HAP-1 (cell line): ENCODE measurements around the gene LSM12.
A peak's percentile ranks its signal among the peaks of the same experiment; 100 is the strongest.
"Not testable (repeated sequence)": the region's sequence is repeated elsewhere in the genome, so short reads cannot be mapped to it uniquely, and the experiment has no call there.

Experiments
- DNase-seq, 2 experiments: peaks; one replicate each; pipeline ENCODE4 v3.0.0-alpha.2; 2016 to 2020; ENCODE audit warnings: low spot score in 2 of 2
- H3K27me3 ChIP-seq: fragments of 250-450 bp; sonication (Bioruptor Pico); 2 replicates; pipeline ENCODE4 v1.5.1; 2020; ENCODE audit warnings: low read depth, mild to moderate bottlenecking, moderate library complexity
- H3K36me3 ChIP-seq: fragments of 250-450 bp; sonication (Bioruptor Pico); replicated peaks from 2 replicates; pipeline ENCODE4 v1.5.1; 2020; ENCODE audit warnings: mild to moderate bottlenecking
- H3K4me1 ChIP-seq: fragments of 250-450 bp; sonication (Bioruptor Pico); 2 replicates; pipeline ENCODE4 v1.5.1; 2020; ENCODE audit warnings: mild to moderate bottlenecking
- H3K4me3 ChIP-seq: fragments of 250-450 bp; sonication (Bioruptor Pico); 2 replicates; pipeline ENCODE4 v1.5.1; 2020; ENCODE audit warnings: mild to moderate bottlenecking, moderate library complexity
- H3K9me3 ChIP-seq: fragments of 250-450 bp; sonication (Bioruptor Pico); 2 replicates; pipeline ENCODE4 v1.5.1; 2020; ENCODE audit warnings: mild to moderate bottlenecking, moderate library complexity
- in situ Hi-C: fragments of 300-500 bp; cut with MboI; formaldehyde crosslinking; loops from 3 replicates; pipeline ENCODE4 v1.14.3; 2020; ENCODE audit warnings: low sequenced_read_pairs, inconsistent platforms, mixed read lengths

LSM12 gene

GRCh38 chr17:44029736-44030135, 36.7 kb downstream of the LSM12 start:
- DNase-seq, result no peak
- in situ Hi-C loops, result no loop called here
- no peak overlapping the region for H3K4me3 ChIP-seq
- peaks cover 46% of the 10 kb centered on the region for H3K36me3 ChIP-seq
- no peaks in the 10 kb centered on the region for H3K27me3 ChIP-seq
- no peaks in the 10 kb centered on the region for H3K9me3 ChIP-seq
- H3K4me1 ChIP-seq, result no peaks in the 10 kb centered on the region

DNA sequence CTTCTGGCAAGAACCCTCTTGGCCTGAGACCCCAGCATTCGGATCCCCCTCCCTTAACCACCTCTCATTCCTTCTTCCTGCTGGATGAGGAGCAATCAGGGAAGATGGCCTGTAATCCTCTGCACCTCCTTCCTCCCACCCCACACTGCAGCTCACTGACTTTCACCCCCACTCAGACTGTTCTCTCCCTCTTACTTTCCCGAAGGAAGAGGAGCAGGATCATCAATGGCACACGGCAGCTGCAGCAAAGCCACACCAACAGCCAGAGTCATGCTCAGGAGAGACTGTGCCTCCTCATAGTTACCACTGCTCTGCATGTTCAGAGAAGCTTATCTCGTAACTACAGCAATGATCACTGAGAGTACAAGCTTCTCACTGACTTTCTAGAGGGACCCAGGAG, 41.6 kb downstream of the LSM12 start:
- Histone ChIP-seq H3K27me3 (no peaks in the 10 kb centered on the region), H3K9me3 (no peaks in the 10 kb centered on the region), H3K36me3 (peaks cover 14% of the 10 kb centered on the region), H3K4me1 (no peaks in the 10 kb centered on the region), H3K4me3 (no peak overlapping the region)
- in situ Hi-C loops, result no loop called here
- DNase-seq, result no peak

GRCh38 chr17:44024271-44024663, 42.2 kb downstream of the LSM12 start:
- Histone ChIP-seq H3K9me3 (no peaks in the 10 kb centered on the region), H3K27me3 (no peaks in the 10 kb centered on the region), H3K4me3 (no peak overlapping the region), H3K4me1 (no peaks in the 10 kb centered on the region), H3K36me3 (peaks cover 8% of the 10 kb centered on the region)
- in situ Hi-C loops, result no loop called here
- no peak for DNase-seq

DNA sequence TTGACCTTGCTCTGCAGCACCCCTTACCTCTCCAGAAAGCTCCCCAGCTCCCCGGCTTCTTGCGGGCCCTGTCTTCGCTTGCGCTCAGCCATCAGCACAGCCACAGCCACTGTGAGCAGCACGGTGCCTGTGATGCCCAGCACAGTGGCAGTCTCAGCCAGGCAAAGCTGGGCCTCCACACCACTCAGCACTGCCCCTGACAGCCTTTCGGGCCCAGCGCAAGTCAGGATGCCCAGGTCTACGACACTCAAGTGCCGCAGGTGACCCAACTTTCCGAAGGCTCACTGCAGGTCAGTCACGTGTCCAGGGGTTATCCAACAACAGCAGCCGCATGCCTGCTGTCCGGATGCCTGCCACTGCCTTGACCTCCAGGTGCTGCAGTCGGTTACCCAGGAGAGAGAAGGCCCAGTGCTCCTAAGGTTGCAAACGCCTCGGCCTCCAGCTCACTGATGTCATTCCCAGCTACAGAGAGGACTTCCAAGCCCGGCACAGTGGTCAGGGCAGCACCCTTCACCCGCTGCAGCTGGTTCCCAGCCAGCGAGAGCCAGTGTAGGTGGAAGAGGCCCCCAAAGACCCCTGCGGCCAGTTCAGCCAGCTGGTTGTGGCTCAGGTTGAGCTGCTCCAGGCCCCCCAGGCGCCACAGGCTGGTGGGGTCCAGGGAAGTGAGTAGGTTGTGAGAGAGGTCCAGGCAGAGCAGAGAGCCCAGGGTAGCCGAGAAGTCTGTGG, 42.8 kb downstream of the LSM12 start:
- in situ Hi-C loops, result no loop called here
- H3K27me3 ChIP-seq, result no peaks in the 10 kb centered on the region
- H3K4me1 ChIP-seq, result no peaks in the 10 kb centered on the region
- H3K4me3 ChIP-seq, result no peak overlapping the region
- H3K36me3 ChIP-seq, result peaks cover 6% of the 10 kb centered on the region; the same call in 1 of the 2 replicates
- no peak for DNase-seq
- H3K9me3 ChIP-seq, result no peaks in the 10 kb centered on the region

DNA sequence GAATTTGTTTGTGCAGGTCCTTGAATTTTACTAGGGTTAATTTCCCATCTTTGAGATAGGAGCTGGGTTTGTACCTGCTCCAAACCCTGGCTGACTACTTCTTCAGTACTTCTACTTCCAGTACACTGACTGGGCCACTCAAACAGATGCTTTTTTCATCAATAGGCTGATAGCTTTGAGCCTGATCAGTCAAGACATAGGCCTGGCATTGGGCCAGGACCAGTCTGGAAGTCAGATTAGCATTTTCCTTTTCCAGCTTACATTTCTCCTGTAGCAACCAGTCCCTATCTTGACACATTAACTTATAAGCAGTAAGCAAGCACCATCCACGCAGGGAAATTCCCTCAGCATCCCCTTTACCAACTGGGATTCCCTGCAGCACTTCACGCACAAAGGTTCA, 44.2 kb downstream of the LSM12 start:
- no peak for DNase-seq
- H3K27me3 ChIP-seq, result no peaks in the 10 kb centered on the region
- no peak overlapping the region for H3K4me3 ChIP-seq
- peaks cover 6% of the 10 kb centered on the region; the same call in 1 of the 2 replicates for H3K36me3 ChIP-seq
- in situ Hi-C loops, result no loop called here
- no peaks in the 10 kb centered on the region for H3K4me1 ChIP-seq
- no peaks in the 10 kb centered on the region for H3K9me3 ChIP-seq

DNA sequence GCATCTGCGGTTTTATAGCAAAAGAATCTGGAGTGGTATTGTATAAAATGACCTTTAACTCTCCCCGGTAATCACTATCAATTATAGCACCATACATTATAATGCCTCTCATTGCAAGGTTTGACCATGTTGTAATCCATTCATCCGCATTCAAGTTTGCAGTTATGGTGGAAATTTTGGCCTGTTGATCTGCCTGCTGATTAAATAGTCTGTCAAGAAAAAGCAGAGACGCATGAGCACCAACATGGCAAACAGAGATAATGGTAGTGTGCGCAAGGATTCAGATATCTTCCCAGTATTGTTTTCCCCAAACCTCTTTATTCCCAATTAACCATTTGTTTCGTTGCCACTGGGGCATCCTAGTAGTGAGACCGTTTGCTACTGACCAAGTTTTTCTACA, 45.2 kb downstream of the LSM12 start:
- in situ Hi-C loops, H3K36me3 ChIP-seq: not testable (repeated sequence)

DNA sequence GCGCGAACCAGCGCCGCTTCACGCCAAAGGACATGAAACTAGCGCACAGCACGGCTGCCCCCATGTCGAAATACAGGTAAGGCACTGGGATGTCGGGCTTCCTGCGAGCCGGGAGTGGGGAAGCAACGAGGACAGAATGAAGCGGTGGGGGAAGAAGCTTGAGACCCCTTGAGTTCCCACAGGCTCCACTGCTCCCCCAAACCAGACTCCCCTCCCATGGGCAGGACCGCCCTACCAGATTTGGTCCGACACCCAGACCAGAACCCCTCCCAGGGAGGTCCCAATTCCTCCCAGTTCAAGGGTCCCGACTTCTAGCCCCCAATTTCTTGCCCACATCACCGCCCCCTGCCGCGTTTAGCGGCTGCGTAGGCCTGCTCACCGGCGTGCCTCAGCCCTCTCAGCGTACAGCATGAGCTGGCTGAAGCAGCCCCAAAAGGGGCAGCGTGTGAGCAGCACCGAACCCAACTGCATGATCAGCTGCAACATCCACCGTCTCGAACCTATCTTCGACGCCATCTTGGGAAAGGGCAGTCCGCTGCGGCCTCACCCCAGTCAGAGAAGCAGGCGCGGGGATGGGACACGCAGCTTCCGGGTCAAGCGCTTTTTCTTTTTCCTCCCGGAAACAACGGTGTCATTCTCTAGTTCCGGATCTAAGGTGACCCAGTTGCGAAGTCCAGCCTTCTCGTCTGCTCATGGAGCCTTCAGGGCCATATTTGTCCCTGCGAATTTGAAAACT, 51.9 kb downstream of the LSM12 start, which contains the start of gene TMEM101:
TMEM101 (minus strand) TSS at position 527 of the 736 bp plus-strand sequence; CDS start at position 516, 11 bp downstream.
- peak; percentile 84 to 93 for DNase-seq
- H3K36me3 ChIP-seq, result peaks cover 14% of the 10 kb centered on the region; the same call in 1 of the 2 replicates
- H3K4me3 ChIP-seq, result peak within 1 kb of the TSS; percentile 78
- no peaks in the 10 kb centered on the region for H3K9me3 ChIP-seq
- peaks cover 7% of the 10 kb centered on the region for H3K4me1 ChIP-seq
- in situ Hi-C loops, result no loop called here
- no peaks in the 10 kb centered on the region for H3K27me3 ChIP-seq

More for the DNA sequence above, 45.2 kb downstream of the LSM12 start:
- H3K4me1 ChIP-seq, H3K4me3 ChIP-seq, H3K9me3 ChIP-seq, DNase-seq, H3K27me3 ChIP-seq: not testable (repeated sequence)

- Histone ChIP-seq H3K4me1 (peaks cover 7% of the 10 kb centered on the region), H3K36me3 (peaks cover 14% of the 10 kb centered on the region; the same call in 1 of the 2 replicates), H3K9me3 (no peaks in the 10 kb centered on the region), H3K4me3 (peak overlapping the region; percentile 78), H3K27me3 (no peaks in the 10 kb centered on the region)
- in situ Hi-C loops, result no loop called here
- DNase-seq, result peak in 1 of 2 experiments; percentile 44
Measured at GRCh38 chr17:44014133-44014436, 52.4 kb downstream of the LSM12 start.

GRCh38 chr17:44012874-44013273, 53.6 kb downstream of the LSM12 start:
- Histone ChIP-seq H3K27me3 (no peaks in the 10 kb centered on the region), H3K4me1 (peaks cover 10% of the 10 kb centered on the region), H3K36me3 (peaks cover 14% of the 10 kb centered on the region; the same call in 1 of the 2 replicates), H3K4me3 (no peak overlapping the region), H3K9me3 (no peaks in the 10 kb centered on the region)
- DNase-seq, result no peak
- in situ Hi-C loops, result no loop called here

GRCh38 chr17:44012391-44012790, 54.1 kb downstream of the LSM12 start:
- in situ Hi-C loops, result no loop called here
- DNase-seq, result no peak
- Histone ChIP-seq H3K9me3 (no peaks in the 10 kb centered on the region), H3K36me3 (peaks cover 14% of the 10 kb centered on the region; the same call in 1 of the 2 replicates), H3K4me1 (peaks cover 10% of the 10 kb centered on the region), H3K4me3 (no peak overlapping the region), H3K27me3 (no peaks in the 10 kb centered on the region)

GRCh38 chr17:44011876-44012275, 54.6 kb downstream of the LSM12 start:
- no peak for DNase-seq
- Histone ChIP-seq H3K27me3 (no peaks in the 10 kb centered on the region), H3K4me1 (peaks cover 10% of the 10 kb centered on the region), H3K4me3 (no peak overlapping the region), H3K9me3 (no peaks in the 10 kb centered on the region), H3K36me3 (peaks cover 14% of the 10 kb centered on the region; the same call in 1 of the 2 replicates)
- in situ Hi-C loops, result no loop called here

DNA sequence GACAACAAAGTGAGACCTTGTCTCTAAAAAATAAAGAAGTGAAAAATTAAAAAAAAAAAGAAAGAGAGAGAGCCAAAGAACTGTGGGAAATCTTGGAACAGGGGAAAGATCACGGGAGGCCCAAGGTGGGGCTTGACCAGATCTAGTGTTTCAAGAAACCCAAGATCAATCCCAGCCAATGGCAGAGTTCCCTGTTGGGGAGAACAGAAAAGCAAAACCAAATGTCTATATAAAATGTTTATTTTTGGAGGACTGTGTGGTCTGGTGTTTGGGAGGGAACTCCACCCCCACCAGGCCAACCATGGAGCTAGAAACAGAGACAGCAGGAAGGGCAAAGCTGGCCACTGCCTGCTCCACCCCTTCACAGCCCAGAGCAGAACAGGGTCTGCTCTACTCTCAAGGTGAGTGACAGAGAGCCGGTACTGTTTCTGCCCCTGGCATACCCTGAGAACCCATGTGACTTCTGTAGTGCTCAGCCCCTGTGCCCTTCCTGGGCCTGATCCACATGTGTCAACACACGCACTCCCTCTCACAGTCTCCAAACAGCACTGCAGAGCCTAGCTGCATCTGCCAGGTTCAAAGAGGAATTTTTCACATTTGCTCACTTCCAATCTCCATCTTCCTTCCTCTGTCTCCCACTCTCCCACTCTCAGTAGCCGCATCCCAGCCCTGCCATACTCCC, 55.4 kb downstream of the LSM12 start:
- in situ Hi-C loops, result no loop called here
- no peaks in the 10 kb centered on the region for H3K27me3 ChIP-seq
- DNase-seq, result no peak
- peaks cover 14% of the 10 kb centered on the region; the same call in 1 of the 2 replicates for H3K36me3 ChIP-seq
- H3K4me3 ChIP-seq, result no peak overlapping the region
- peaks cover 12% of the 10 kb centered on the region for H3K4me1 ChIP-seq
- H3K9me3 ChIP-seq, result no peaks in the 10 kb centered on the region

DNA sequence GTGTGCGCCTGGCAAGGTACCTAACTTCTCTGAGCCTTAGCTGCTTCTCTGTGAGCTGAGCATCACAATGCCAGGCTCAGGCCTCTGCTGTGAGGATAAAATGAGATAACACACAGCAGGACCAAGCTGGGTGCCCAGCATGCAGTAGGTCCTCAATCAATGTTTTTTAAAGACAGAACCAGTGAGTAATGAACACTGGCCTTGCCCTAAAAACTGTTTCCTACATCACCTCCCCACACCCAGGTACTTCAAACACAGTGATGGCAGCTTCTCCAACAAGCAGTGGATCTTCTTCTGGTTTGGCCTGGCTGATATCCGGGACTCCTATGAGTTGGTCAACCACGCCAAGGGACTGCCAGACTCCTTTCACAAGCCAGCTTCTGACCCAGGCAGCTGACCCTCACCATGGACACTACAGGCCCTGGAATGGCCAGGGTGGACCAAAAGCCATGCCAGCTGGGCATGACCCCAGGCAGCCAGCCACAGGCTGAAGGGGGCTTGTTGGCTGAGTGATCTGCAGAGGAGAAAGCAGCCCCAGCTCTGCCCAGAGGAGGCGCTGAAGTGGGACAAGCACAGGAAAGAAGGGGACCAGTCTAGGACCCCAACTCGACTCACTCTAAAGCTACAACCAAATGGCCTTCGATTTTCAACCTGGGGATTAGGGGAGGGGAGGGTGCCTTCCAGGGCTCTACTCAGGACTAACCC, 58.1 kb downstream of the LSM12 start:
- Histone ChIP-seq H3K4me3 (peak overlapping the region; percentile 66), H3K36me3 (peaks cover 14% of the 10 kb centered on the region; the same call in 1 of the 2 replicates), H3K4me1 (peaks cover 7% of the 10 kb centered on the region; the same call in 1 of the 2 replicates), H3K9me3 (no peaks in the 10 kb centered on the region), H3K27me3 (no peaks in the 10 kb centered on the region)
- no peak for DNase-seq
- in situ Hi-C loops, result no loop called here
